Stomach smooth muscle (tissue), 2 donors: Measurements from ENCODE around the gene FAM72D.
"Not testable (repeated sequence)": the region's sequence is repeated elsewhere in the genome, so short reads cannot be mapped to it uniquely, and the experiment has no call there.

Experiments
- H3K27ac ChIP-seq: one replicate; pipeline ENCODE4 v1.7.0; 2013; ENCODE audit warnings: mild to moderate bottlenecking, low read length, inconsistent platforms
- H3K27me3 ChIP-seq, 2 donors: one replicate each; pipeline ENCODE4 v1.7.0; 2013; ENCODE audit warnings: low read length in 2 of 2; ENCODE audit not compliant: insufficient read depth in 2 of 2, control insufficient read depth in 1 of 2
- H3K36me3 ChIP-seq, 2 donors: one replicate each; pipeline ENCODE4 v1.7.0; 2013; ENCODE audit warnings: low read length in 2 of 2; ENCODE audit not compliant: control insufficient read depth in 2 of 2, insufficient read depth in 2 of 2
- H3K4me1 ChIP-seq: one replicate; pipeline ENCODE4 v1.7.0; 2013; ENCODE audit warnings: low read length; ENCODE audit not compliant: control insufficient read depth, insufficient read depth
- H3K4me3 ChIP-seq, 2 donors: one replicate each; pipeline ENCODE4 v1.7.0; 2013; ENCODE audit warnings: low read length in 2 of 2
- H3K9ac ChIP-seq, 2 donors: one replicate each; pipeline ENCODE4 v1.7.0; 2013; ENCODE audit warnings: low read length in 2 of 2, mild to moderate bottlenecking in 1 of 2
- H3K9me3 ChIP-seq, 2 donors: one replicate each; pipeline ENCODE4 v1.7.0; 2013; ENCODE audit warnings: low read length in 2 of 2; ENCODE audit not compliant: control insufficient read depth in 2 of 2
- donor health status: healthy.
- donor health status: Pancreatic carcinoma.

The FAM72D gene

GRCh38 chr1:145066486-145066885 is 29.3 kb upstream of the FAM72D start:
- not testable (repeated sequence) for H3K9ac ChIP-seq, H3K4me3 ChIP-seq, H3K9me3 ChIP-seq, H3K4me1 ChIP-seq, H3K27me3 ChIP-seq, H3K36me3 ChIP-seq, H3K27ac ChIP-seq

GRCh38 chr1:145071569-145071968 is 24.2 kb upstream of the FAM72D start:
- H3K27me3 ChIP-seq, H3K36me3 ChIP-seq, H3K4me3 ChIP-seq, H3K9me3 ChIP-seq, H3K9ac ChIP-seq, H3K4me1 ChIP-seq, H3K27ac ChIP-seq: not testable (repeated sequence)

GRCh38 chr1:145074021-145074559 is 21.7 kb upstream of the FAM72D start:
- not testable (repeated sequence) for H3K9me3 ChIP-seq, H3K36me3 ChIP-seq, H3K9ac ChIP-seq, H3K27me3 ChIP-seq, H3K4me3 ChIP-seq, H3K27ac ChIP-seq, H3K4me1 ChIP-seq

GRCh38 chr1:145076877-145077276 is 18.9 kb upstream of the FAM72D start:
- H3K4me1 ChIP-seq, H3K9me3 ChIP-seq, H3K9ac ChIP-seq, H3K27me3 ChIP-seq, H3K36me3 ChIP-seq, H3K4me3 ChIP-seq, H3K27ac ChIP-seq: not testable (repeated sequence)

- not testable (repeated sequence) for H3K36me3 ChIP-seq, H3K4me1 ChIP-seq, H3K4me3 ChIP-seq, H3K27me3 ChIP-seq, H3K9ac ChIP-seq, H3K27ac ChIP-seq, H3K9me3 ChIP-seq
Measured at GRCh38 chr1:145077872-145078786, 17.6 kb upstream of the FAM72D start.

GRCh38 chr1:145078787-145079370 is 16.9 kb upstream of the FAM72D start:
- H3K4me3 ChIP-seq, H3K27me3 ChIP-seq, H3K27ac ChIP-seq, H3K9ac ChIP-seq, H3K9me3 ChIP-seq, H3K4me1 ChIP-seq, H3K36me3 ChIP-seq: not testable (repeated sequence)

- H3K9ac ChIP-seq, H3K4me1 ChIP-seq, H3K36me3 ChIP-seq, H3K9me3 ChIP-seq, H3K4me3 ChIP-seq, H3K27me3 ChIP-seq, H3K27ac ChIP-seq: not testable (repeated sequence)
Measured at GRCh38 chr1:145079737-145080136, 16.0 kb upstream of the FAM72D start.

- H3K9ac ChIP-seq, H3K36me3 ChIP-seq: not testable (repeated sequence)
Measured at GRCh38 chr1:145080193-145080592, 15.6 kb upstream of the FAM72D start.

GRCh38 chr1:145082483-145083255 is 13.1 kb upstream of the FAM72D start:
- H3K9me3 ChIP-seq, H3K27ac ChIP-seq, H3K9ac ChIP-seq, H3K4me3 ChIP-seq, H3K27me3 ChIP-seq, H3K36me3 ChIP-seq, H3K4me1 ChIP-seq: not testable (repeated sequence)

More at GRCh38 chr1:145080193-145080592, 15.6 kb upstream of the FAM72D start:
- not testable (repeated sequence) for H3K4me1 ChIP-seq, H3K9me3 ChIP-seq, H3K27ac ChIP-seq, H3K4me3 ChIP-seq, H3K27me3 ChIP-seq

GRCh38 chr1:145093517-145094149 is 2.1 kb upstream of the FAM72D start:
- H3K27ac ChIP-seq, H3K36me3 ChIP-seq, H3K27me3 ChIP-seq, H3K9me3 ChIP-seq, H3K4me1 ChIP-seq, H3K9ac ChIP-seq: not testable (repeated sequence)
- H3K4me3 ChIP-seq = peak overlapping the region in 1 of 2 donors; percentile 57
